GM21381 (cell line): ENCODE data around the gene AJAP1.

ENCODE experiments used
- ATAC-seq: cut with Tn5 transposase; IDR thresholded peaks from one replicate; pipeline ENCODE4 v1.9.1; 2021; ENCODE audit warnings: mild to moderate bottlenecking, moderate library complexity; ENCODE audit not compliant: unreplicated experiment

Gene AJAP1

GRCh38 chr1:4801192-4801924, 146.9 kb downstream of the AJAP1 start:
- ATAC-seq: no peak

GRCh38 chr1:4802024-4802423, 147.6 kb downstream of the AJAP1 start:
- no peak for ATAC-seq

- ATAC-seq: no peak
These were observed 148.9 kb downstream of the AJAP1 start for GRCh38 chr1:4803335-4803734.

- no peak for ATAC-seq
These were observed 151.6 kb downstream of the AJAP1 start for GRCh38 chr1:4805987-4806386.

GRCh38 chr1:4820543-4820942, 166.1 kb downstream of the AJAP1 start:
- no peak for ATAC-seq

GRCh38 chr1:4825800-4826450, 171.5 kb downstream of the AJAP1 start:
- no peak for ATAC-seq

- ATAC-seq: no peak
These were observed 176.3 kb downstream of the AJAP1 start for GRCh38 chr1:4830707-4831106.

- no peak for ATAC-seq
These were observed 182.2 kb downstream of the AJAP1 start for GRCh38 chr1:4836574-4836973.

GRCh38 chr1:4837031-4837600, 182.7 kb downstream of the AJAP1 start:
- no peak for ATAC-seq

DNA sequence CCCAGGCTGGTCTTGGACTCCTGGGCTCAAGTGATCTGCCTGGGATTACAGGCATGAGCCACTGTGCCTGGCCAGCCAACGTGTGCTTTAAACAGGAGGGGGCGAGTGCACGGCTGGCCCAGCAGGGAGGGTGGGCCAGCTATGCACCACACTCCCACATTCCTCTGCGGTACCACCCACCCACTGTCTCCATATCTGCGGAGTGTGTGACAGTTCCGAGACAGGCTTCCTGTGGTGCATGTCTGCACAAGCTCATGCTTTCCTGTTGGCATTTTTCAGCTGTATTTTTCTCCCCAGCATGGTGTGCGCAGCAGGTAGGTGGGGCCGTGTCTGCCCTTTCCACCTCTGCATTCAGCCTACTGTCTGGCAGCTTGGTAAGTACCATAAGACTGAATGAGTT, 183.3 kb downstream of the AJAP1 start:
- no peak for ATAC-seq

DNA sequence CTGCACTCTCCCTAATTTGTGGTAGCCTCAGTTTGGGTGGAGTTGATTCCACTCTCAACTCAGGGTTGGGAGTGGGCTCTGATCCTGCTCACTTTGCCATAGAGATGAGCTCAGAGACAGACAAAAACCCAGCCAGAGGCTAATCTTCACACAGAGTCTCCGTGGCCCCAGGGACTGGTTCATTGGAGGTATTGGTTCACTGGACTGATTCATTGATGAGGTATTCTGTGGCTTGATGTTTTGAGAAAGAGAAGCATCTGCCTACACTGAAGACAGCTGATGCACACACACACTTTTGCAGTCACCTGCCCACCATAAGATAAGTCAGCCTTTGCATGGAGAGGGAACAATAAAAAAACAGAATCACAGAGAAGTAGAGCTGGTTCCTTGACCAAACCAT, 183.8 kb downstream of the AJAP1 start:
- ATAC-seq: no peak
